Nephron progenitor cell (in vitro differentiated cells): Measurements from ENCODE around the gene PAEP.

Experiments used
- DNase-seq: peaks from one replicate; pipeline ENCODE4 v3.0.0; 2021
- H3K27ac Mint-ChIP-seq: 2 replicates; pipeline ENCODE4 v1.8.0; 2021; ENCODE audit warnings: mild to moderate bottlenecking, moderate library complexity, mixed read lengths
- H3K27me3 Mint-ChIP-seq: 2 replicates; pipeline ENCODE4 v1.8.0; 2021; ENCODE audit warnings: mild to moderate bottlenecking, low read depth, mixed read lengths; ENCODE audit not compliant: poor library complexity
- H3K36me3 Mint-ChIP-seq: 2 replicates; pipeline ENCODE4 v1.8.0; 2021; ENCODE audit warnings: low read depth, mixed read lengths
- H3K4me1 Mint-ChIP-seq: 2 replicates; pipeline ENCODE4 v1.8.0; 2021; ENCODE audit warnings: mixed read lengths
- H3K4me3 Mint-ChIP-seq: 2 replicates; pipeline ENCODE4 v1.8.0; 2021; ENCODE audit warnings: mild to moderate bottlenecking, moderate library complexity, mixed read lengths
- H3K9me3 Mint-ChIP-seq: 2 replicates; pipeline ENCODE4 v1.8.0; 2021; ENCODE audit warnings: mild to moderate bottlenecking, moderate library complexity, mixed read lengths
- TF ChIP-seq, protein P1 (sequence below): fragments of 200-600 bp; sonication (generic); IDR thresholded peaks from 2 replicates; pipeline ENCODE4 v1.5.0; 2021; ENCODE audit warnings: antibody characterized with exemption

Gene PAEP

DNA sequence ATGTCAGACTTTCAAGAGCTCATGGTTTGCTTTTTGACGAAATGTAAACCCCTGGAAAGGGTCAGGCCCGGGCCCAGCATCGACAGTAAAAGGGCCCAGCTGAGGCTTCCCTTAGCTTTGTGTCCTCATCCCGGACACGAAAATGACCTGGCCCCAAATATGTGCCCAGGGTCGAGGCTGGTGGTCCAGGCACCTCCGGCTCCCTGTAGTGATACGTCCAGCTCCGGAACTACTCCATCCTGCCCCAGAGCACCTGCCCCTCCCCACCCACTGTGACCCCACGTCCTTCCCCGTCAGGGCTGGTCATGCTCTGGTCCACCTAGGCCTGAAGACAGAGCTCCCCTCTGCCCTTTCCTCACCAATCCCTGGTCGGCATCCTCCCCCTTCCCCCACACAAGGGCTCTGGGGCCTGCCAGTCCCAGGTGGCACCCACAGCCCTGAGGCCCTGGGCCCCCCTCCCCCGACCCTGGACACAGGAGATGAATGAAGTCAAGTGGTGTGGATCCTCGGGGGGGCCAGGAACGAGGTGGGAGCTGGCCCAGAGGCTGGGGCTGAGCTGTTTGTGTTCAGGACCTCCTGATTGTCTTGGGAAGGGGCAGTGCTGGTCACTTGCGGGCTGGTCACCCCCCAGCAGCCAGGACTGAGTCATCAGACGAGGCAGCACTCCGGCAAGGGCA is 9.4 kb upstream of the PAEP start:
- Mint-ChIP-seq H3K27ac (no peak overlapping the region), H3K9me3 (peaks cover 6% of the 10 kb centered on the region), H3K4me1 (peaks cover 18% of the 10 kb centered on the region), H3K36me3 (no peaks in the 10 kb centered on the region), H3K4me3 (no peak overlapping the region), H3K27me3 (peaks cover 9% of the 10 kb centered on the region)
- TF ChIP-seq, protein P1, sequence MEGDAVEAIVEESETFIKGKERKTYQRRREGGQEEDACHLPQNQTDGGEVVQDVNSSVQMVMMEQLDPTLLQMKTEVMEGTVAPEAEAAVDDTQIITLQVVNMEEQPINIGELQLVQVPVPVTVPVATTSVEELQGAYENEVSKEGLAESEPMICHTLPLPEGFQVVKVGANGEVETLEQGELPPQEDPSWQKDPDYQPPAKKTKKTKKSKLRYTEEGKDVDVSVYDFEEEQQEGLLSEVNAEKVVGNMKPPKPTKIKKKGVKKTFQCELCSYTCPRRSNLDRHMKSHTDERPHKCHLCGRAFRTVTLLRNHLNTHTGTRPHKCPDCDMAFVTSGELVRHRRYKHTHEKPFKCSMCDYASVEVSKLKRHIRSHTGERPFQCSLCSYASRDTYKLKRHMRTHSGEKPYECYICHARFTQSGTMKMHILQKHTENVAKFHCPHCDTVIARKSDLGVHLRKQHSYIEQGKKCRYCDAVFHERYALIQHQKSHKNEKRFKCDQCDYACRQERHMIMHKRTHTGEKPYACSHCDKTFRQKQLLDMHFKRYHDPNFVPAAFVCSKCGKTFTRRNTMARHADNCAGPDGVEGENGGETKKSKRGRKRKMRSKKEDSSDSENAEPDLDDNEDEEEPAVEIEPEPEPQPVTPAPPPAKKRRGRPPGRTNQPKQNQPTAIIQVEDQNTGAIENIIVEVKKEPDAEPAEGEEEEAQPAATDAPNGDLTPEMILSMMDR: no peak
- no peak for DNase-seq

DNA sequence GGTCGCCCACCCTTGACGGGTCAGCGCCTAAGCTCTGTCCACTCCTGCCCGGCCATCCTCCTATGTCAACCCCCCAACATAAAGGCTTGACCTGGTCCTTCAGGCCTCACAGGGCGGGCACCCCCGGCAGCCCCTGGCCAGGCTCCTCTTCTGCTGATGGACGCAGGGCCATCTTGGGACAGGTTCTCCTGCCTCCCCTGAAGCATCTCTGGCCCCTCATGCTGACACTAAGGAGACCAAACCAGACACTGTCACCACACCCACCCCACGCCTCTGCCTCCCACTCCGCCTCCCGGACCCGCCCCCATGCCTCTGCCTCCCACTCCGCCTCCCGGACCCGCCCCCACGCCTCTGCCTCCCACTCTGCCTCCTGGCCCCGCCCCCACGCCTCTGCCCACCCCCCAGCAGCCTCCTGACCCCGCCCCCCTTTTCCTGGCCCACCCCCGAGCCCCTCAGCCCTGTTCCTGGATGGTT is 8.8 kb upstream of the PAEP start:
- peak; percentile 38 for DNase-seq
- Mint-ChIP-seq H3K27ac (no peak overlapping the region), H3K27me3 (peaks cover 9% of the 10 kb centered on the region), H3K9me3 (peaks cover 6% of the 10 kb centered on the region), H3K4me3 (no peak overlapping the region), H3K36me3 (no peaks in the 10 kb centered on the region), H3K4me1 (peaks cover 18% of the 10 kb centered on the region)
- TF ChIP-seq, protein P1: no peak

- DNase-seq: no peak
- H3K4me1 Mint-ChIP-seq: peaks cover 29% of the 10 kb centered on the region
- peaks cover 13% of the 10 kb centered on the region for H3K27me3 Mint-ChIP-seq
- H3K9me3 Mint-ChIP-seq: peaks cover 6% of the 10 kb centered on the region
- no peak overlapping the region for H3K27ac Mint-ChIP-seq
- H3K4me3 Mint-ChIP-seq: no peak overlapping the region
- no peaks in the 10 kb centered on the region for H3K36me3 Mint-ChIP-seq
- TF ChIP-seq, protein P1: no peak
These were observed 6.8 kb upstream of the PAEP start for GRCh38 chr9:135554718-135555117.

DNA sequence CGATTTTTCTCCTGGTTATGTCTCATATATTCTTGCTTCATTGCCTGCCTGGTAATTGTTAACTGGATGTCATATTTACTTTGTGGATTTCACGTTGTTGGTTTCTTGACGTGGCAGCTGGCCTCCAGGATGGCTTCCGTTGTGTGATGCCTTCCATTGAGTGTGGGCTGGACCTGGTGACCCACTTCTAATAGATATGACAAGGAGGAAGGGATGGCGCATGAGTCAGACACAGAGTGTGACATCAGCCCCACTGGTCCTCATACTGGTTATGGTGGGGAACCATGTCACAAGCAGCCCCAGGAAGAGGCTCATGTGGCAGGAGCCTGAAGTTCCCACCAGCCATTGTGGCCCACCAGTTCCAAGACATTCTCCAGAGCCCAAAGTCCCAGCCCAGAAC is 6.4 kb upstream of the PAEP start:
- Mint-ChIP-seq H3K36me3 (no peaks in the 10 kb centered on the region), H3K4me3 (no peak overlapping the region), H3K4me1 (peaks cover 31% of the 10 kb centered on the region), H3K27ac (no peak overlapping the region), H3K27me3 (peaks cover 13% of the 10 kb centered on the region), H3K9me3 (peaks cover 6% of the 10 kb centered on the region)
- TF ChIP-seq, protein P1: no peak
- DNase-seq: no peak

GRCh38 chr9:135555910-135556309 is 5.6 kb upstream of the PAEP start:
- no peak overlapping the region for H3K27ac Mint-ChIP-seq
- H3K9me3 Mint-ChIP-seq: peaks cover 6% of the 10 kb centered on the region
- H3K4me3 Mint-ChIP-seq: no peak overlapping the region
- peaks cover 27% of the 10 kb centered on the region for H3K4me1 Mint-ChIP-seq
- DNase-seq: no peak
- H3K27me3 Mint-ChIP-seq: peaks cover 13% of the 10 kb centered on the region
- no peaks in the 10 kb centered on the region for H3K36me3 Mint-ChIP-seq
- TF ChIP-seq, protein P1: no peak

DNA sequence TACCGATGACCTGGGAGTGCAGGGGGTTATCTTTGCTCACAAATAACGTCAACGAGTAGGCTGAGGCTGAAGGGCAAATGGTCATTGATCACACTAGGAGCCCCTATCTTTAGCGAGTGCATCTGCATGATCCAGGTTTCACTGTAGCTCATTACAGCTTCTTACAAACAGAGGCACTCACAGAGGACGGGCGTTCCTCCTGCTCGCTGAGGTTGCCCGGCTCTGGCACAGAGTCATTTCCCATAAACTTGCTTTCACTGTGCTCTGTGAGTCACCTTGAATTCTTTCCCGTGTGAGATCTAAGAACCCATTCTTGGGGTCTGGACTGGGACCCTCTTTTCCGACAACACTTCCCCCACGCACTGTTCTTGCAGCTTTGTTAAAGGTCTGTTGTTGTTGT is 1.9 kb upstream of the PAEP start:
- TF ChIP-seq, protein P1: no peak
- Mint-ChIP-seq H3K9me3 (no peaks in the 10 kb centered on the region), H3K4me1 (peaks cover 13% of the 10 kb centered on the region), H3K27me3 (peaks cover 15% of the 10 kb centered on the region), H3K27ac (no peak overlapping the region), H3K4me3 (no peak overlapping the region), H3K36me3 (no peaks in the 10 kb centered on the region)
- no peak for DNase-seq
